Measurements from ENCODE around the gene FTO.

FTO gene

DNA sequence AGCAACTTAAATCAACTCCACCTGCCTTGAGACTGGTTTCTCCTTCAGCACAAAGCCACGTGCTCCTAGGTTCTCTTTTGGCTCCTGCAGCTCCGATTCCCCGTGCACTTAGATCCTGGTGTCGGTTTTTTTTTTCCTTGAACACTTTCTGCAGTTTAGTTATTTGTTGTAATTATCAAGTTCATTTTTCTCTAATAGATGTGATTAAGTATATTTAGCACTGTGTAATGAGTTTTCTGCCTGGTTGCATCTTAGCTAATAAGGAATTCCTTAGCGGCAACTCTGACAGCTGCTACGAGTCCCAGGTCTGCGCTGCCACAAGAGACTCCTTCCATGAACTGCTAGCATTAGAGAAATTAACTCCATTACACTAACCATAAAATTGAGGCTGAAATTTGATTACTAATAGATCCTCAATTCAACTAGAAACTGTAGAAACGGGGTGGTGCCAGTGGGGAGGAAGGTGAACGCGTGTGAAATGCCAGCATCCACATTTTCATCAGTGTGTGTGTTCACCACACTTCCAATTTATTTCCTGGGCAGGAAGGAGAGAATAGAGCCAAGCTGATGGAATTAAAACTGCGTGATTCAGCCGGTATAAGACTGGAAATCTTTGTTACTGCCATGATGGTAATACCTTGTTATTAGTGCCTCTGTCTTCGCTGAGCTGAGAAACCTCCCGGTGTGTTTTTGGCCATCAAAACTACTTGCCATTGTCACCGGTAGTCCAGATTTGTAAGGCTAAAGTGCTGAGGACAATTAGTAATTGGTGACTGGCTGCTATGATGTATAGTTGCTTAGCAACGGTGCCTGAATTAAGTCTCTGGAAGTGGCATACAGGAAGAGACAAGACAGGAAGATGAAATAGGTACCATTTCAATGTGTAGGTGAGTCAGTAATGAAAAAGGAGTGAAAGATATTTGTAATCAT, 350.2 kb downstream of the FTO start:
- DNase-seq (ENCODE audit: low read depth): no peak

DNA sequence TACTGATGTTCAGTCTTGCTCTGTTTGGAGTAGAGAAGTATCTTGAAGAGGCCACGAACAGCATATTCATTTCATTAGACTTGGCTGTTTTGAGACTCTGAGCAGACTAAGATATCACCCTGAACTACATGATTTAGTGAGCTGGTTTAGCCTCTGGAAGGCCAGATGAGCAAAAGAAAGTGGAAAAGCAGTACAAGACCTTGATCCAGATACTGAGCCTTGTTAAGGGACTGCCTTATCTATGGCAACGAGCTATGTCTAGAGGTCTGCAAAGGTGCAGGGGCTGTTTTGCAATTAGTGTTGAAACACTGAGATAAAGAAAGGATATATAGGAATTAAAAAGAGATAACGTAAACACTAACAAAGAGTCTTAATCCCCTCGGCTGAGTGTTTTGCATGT, 351.2 kb downstream of the FTO start:
- peak; percentile 90 for DNase-seq (ENCODE audit: low read depth)

DNA sequence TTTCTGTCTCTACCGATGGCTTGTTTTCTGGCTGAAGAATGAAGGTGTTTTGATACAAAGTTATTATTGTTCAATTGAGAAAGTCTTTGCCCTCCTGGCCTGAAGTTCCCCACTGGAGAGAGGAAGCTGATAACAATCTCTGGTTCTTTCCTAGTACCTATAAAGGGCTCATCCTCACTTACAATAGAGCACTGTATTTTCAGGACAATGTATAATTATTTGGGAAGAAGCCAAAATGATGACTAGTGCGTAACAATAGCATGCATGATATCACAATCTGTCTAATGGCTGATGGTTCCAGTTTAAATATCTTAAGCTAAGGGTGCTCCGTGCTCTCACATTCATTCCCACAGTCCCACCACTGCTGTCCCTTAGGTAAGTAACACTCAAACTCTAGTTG, 351.9 kb downstream of the FTO start:
- DNase-seq (ENCODE audit: low read depth): peak; percentile 21

DNA sequence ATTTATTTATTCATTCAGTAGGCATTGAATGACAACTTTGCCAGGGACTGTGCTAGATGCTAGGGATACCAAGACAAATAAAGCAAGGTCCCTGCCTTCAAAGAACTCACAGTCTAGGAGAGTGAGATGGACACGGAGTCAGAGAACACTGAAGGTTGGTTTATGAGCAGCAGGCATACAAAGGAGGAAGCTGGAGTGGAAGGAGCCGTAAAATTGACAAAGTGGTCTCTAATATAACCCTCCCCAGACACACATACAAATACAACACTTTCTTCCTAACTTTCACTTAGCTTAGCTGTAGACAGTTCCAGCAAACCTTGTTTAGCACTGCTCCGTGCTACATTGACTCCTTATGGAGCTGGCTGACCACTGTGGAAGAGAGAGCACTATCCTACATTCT, 353.0 kb downstream of the FTO start:
- DNase-seq (ENCODE audit: low read depth): no peak

DNA sequence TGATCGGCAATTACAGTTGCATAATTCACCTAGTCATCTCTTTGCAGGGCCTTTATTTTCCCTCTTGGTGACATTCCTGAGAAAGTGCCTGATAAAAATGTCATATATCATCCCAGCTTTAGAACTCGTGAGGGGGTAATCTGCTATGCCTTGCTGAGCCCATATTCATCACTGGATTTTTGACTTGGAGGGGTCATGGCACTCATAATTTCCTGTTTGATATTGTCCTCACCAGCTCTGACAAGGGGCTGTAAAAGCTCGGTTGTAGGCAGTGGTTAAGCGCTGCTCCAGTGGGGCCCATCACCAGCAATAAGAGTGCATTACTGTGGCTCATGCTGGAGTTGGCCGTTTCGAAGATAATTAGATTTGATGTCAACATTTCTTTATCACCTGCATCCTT, 355.4 kb downstream of the FTO start:
- no peak for DNase-seq (ENCODE audit: low read depth)

DNA sequence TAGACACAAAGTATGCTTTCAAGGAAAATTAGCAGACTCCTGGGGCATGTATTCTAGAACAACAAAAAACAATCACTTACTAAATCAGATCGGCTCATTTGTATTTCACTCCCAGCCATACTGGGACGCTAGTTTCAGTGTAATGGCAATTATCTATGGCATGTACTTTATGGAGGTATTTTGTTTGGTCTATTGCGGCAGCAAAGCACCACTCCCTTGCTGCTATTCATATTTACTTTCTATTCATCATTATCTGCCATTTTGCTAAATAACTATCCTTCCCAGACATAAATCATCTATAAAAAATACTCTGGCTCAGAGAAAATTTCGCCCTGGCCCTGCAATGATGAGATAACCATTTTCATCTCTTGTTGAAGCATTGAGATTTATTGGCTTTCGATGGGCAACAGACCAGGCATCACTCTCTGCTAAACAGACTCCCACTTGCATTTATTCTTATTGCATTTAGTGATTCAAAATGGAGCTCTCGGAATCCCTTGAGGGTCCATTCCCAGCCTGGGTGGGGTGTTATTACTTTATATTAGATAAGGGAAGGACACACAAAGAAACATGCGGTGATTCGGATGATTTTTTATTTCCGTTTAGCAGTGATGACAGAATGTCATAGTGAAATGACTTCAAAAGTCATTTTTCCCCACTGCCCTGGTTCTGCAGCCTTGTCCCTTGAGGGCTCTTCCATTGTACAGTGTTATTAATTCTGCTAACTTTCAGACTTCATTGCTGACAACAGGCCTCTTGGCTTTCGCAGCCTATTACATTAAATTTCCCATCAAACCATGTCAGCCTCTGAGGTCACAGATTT, 356.9 kb downstream of the FTO start:
- DNase-seq (ENCODE audit: low read depth): peak; percentile 19

DNA sequence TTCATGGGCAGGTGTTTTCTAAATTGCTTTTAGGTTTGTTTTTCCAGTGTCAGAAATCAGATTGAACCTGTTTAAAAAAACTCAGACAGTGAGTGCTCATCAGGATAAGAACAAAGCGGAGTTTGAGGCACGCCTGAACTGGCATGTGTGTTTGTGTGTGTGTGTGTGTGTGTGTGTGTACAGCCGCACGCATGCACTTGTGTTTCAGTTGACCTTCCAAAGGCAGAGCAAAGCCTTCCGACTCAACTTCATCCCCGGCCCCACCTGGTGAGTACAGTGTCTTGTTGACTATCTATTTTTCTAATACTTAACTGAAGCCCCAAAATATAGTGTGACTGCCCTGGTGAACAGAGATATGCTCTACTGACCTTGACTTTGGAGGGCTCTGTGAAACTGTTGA, 357.5 kb downstream of the FTO start:
- no peak for DNase-seq (ENCODE audit: low read depth)

DNA sequence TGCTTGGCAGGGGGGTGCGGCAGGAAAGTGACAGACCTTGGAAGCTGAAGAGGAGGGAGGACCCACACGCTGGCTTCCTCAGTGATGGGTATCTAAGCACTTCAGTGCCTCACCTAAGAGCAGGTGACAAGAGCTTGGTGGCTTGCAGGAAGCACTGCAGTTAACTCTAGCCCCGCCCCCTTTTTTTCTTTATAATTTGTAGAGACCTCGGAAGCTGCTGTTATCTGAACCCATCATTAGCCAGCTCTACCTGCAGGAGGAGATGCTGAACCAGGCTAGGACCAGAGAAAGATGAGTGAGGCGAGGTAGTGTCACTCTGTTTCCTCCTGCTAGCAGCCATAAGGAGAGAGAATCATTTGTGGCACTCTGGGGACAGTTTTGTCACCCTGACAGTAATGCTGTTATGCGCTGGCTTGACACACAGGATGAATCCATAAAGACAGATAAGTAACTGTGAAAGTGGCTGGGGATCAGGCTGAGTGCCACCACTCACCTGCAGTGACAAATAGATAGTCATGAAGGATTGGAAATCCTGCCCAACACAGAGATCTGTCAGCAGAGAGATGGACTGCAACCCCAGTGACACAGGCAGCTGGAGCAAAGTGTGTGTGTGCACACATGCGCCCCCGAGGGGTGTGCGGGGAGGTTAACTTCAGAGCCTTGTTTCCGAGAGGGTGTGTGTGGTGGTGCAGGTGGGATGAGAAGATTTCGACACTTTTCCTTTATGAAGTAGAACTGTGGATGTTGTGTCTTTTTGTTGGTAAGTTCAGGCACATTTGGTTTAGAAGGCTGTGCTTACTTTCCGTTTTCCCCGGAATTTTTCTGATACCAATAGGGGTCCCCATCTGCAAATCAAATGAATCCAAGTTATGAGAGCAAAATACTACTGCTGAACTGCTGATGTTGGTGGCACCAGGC, 358.7 kb downstream of the FTO start:
- DNase-seq (ENCODE audit: low read depth): no peak

DNA sequence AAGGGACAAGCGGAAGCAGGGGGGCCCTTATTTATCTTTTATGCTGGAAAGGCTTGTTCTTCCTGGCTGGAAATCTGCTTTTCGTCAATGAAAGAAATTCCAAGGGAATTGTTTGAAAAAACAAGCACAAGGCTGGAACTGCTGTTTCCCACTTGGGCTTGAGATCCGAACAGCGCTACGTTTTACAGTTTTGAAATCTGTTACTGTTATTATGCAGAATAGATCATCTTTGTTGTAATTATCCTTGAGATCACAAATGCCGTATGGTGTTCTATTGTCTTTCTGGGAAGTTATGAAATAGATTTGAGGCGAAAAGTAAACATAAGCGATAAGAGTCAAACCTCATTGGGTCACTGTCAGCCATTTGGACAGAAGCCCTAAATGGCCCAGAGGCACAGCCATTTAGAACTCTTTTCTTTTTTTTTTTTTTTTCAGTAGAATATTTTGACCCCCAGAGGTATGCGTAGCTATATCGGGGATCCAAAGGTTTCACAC, 359.4 kb downstream of the FTO start:
- DNase-seq (ENCODE audit: low read depth): no peak

DNA sequence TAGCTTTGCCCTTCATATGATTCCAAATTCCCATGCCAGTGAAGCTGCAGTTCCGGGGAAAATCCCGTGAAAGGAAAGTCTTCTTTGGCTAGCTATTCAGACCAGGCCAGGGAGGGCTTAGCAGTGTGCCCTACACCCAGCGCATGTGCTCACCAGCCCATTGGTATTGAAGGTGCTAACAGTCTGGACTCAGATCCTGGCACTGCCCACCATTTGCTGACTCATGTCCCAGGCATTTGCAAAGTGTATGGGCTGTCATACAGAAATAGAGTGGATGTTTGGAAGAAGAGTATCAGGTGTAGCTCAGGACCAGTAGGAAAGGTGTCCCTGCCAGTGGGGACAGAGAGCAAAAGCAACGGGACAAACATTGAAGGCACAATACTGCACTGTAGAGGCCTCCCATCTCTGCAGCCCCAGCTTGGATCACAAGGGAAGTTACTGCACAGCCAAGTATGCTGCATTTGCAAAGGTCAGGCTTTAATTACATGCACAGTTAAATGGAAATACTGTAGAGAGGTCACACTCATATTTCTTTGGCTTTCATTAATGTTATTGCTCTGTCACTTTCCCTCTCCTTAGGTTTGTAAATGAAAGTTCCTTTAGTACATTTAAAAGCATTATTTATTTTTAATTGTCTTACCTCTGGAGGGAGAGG, 362.6 kb downstream of the FTO start:
- peak; percentile 20 for DNase-seq (ENCODE audit: low read depth)

DNA sequence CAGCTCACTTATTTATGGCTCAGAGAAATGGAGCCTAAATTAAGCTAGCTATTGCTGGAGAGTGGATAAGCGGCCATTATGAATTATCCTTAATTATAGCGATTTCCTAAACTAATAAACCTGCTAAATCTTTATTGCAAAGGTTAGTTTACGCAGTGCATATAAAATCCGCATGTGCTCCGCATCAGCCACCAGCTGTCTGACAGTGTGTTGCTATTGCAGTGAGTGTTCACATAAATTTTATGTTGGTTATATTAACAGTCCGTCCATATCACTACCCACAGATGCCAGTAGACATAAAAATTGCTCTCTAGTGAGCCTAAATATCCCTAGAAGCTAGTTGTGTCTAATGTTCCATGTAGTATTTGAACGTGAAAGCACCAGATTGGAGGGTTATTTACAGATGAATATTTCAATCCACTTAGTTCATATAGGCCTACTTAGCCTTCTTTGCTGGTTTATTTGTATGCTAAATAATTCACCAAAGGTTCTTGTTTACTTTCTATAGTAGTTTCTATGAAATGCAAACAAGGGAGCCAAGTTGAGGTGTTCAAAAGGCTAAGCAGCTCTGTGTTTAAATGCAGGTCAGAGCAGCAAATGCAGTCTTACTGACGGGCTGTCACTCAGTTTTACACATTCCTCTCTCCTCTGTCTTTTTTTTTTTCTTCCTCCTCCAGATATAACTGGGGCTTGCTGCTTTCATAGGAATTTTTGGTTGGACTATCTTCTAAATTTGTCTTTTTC, 363.5 kb downstream of the FTO start:
- DNase-seq (ENCODE audit: low read depth): no peak

DNA sequence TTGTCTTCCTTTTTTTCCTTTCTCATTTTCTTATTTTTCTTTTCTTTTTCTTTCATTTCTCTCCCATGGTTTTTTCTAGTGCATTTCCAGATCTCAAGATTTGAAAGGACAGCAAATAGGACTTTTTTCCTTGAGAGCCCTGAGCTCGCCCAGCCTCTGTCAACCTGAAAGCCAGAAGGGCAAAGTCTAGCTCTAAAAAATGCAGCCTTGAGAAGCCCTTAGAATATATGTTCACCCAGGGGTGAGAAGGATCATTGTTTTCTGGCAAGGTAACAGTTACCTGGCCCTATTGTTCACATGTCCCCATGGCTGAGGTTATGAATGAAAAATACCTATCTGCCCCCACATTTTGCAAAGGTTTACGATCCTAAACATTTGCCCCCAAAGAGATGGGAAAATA, 364.3 kb downstream of the FTO start:
- no peak for DNase-seq (ENCODE audit: low read depth)

DNA sequence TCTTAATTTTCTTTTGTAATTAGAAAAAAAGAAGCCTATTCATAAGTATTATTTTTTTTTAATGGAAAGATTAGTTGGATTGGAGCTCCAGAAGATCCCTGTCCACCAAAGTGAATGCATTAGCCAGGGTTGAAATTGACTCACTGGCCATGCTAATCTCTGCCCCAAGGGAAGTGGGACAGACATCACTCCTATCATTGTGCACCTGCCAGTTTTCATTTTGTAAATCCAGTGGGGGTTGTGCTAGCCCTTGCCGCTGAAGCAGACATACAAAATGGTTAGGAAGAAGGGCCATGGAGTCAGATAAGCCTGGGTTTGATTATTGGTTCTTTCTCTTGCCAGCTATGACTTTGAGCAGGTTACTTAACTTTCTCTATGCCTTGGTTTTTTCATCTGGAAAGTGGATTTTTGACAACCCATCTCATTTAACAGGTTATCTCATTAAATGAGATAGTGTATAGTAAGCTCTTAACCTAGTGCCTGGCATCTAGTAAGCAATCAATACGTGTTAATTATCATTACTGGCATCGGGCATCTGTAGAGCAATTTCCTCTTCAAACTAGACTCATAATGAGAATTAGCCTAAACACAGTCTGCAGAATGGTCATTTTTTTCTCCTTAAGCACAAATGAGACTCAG, 365.8 kb downstream of the FTO start:
- DNase-seq (ENCODE audit: low read depth): no peak

DNA sequence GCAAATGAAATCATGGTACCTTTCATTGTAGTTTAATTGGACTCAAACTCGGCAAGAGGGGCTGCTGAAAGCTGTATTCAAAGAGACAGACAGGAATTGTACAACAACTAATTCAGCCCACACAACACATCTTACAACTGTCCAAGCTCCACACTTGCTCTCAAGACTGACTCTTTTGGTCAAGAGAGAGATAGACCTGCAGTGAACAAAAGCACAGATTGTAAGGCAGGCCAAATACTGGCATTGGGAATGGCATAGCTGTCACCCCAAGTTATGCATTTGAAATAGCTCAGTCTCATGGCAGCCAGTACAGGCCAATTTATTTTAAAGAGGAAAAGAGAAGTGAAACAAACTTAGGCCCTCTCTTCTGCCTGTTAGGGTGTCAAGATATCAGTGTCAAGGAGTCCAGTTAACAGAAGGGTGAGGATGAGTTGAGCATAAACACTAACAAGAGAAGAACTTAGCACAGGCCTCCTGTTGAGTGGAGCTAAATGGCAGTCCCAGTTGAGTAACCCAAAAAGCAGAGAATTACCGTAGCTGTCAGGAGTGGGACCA, 366.9 kb downstream of the FTO start:
- no peak for DNase-seq (ENCODE audit: low read depth)

DNA sequence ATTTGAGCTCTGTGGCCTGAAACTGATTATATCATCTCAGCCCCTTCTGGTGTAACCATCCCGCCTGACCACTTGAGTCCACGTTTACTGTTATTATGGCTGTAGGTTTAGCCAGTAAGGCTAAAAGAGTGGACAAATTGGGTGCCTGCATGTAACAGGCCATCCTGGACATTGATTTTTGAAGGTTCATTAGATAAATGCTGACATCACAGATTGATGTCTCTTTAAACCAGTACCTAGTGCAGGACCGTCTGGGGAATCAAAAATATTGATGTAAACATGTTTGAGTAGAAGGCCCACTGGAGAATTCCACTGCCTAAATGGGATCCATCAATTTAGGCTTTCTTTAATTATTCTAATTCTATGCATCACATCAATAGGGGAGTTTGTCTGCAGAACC, 367.6 kb downstream of the FTO start:
- DNase-seq (ENCODE audit: low read depth): no peak

DNA sequence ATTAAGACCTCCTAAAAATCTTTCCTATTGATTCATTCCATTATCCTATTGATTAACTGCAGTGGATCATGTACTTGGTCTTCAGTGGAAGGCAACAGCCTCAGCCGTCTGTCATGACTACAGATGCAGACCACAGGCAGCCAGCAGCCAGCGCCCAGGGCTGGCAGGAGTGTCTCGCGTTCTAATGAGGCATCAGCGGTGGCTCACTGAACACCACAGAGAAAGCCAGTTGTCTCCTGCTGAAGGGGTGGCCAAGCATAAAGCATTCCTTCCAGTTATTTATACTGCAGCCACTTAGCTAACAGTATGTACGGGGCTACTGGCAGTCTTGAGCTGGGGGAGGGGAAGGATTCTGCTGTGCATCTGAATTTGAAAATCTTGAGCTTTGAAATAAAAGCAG, 368.3 kb downstream of the FTO start:
- no peak for DNase-seq (ENCODE audit: low read depth)

DNA sequence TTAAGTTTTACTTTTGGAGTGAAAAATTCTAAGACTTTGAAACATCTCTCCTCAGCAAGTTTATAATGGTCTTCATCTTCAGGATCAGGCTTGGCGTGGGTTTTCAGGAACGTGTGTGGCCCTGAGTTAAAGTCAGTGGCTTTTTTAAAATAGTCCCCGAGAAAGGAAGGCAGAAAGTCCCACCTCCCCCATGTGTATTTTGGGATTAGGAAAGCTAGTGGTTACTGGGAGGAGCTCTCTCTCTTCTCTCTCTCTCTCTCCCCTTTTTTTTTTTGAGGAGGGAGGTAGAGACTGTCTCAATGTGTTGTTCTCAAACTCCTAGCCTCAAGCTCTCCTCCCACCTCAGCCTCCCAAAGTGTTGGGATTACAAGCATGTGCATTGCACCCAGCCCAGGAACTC, 369.4 kb downstream of the FTO start:
- no peak for DNase-seq (ENCODE audit: low read depth)

DNA sequence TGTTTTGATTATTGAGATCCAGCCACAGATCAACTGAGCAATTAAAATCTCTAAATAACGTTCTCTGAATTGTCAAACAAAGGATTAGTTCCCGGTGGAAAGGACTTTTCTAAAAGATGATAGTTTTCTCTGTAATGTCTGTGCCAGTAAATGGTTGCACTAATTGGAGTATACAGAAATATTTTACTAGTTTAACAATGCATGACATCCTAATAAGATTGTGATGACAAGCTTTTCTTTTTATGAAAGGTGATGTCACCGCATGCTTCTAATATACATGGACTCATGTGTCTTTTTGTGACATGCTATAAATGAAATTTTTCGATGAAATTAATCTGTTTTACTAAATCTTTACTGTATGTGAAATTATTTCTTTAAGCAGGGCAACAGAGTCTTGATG, 371.5 kb downstream of the FTO start:
- no peak for DNase-seq (ENCODE audit: low read depth)

DNA sequence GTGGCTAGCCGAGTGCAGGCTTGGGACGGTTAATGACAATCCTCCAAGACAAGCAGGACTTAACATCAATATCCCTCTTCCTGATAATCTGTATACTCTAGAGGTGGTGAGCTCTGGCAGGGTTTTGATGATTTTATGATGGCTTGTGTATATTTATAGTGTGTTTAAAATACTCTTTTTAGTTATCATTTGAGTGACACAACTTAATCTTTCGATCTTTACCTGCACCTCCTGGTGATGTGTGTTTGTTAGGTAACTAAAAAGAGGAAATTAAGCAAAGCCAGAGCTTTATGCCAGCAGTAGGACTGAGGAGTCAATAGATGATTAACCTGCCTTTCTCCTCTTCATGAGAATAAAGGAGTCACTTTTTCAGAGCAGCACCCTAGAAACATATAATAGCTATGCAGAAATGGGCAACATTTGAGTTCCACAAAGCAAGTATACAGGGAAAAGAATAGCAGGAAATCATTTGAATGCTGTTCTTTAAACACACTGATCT, 372.1 kb downstream of the FTO start:
- no peak for DNase-seq (ENCODE audit: low read depth)

All from amniotic epithelial cell (primary cell).